Measurements from ENCODE around the gene TRAPPC6A.

- TF ChIP-seq CTCF (conservative IDR thresholded peaks at IDR 0.05 in 1 of 2, IDR thresholded peaks at IDR 0.05 in 1 of 2; ENCODE audit: extremely low read depth in 1 of 2, insufficient read depth in 1 of 2, low read depth in 1 of 2, low read length in 2 of 2) (no peak), EZH2 (IDR thresholded peaks at IDR 0.05; ENCODE audit: borderline replicate concordance, low read length) (no peak)
These were observed 38.6 kb upstream of the TRAPPC6A start for GRCh38 chr19:45216667-45217066.
